Heart right ventricle (tissue), 16 donors: ENCODE measurements around the gene HRH3. TPM values are rescaled to one million over a fixed set of nuclear protein-coding genes. Genes with fewer than 3 reads are reported as not detected.

Experiments
- ATAC-seq, 8 donors: fragments of 200-7000 bp; cut with Tn5 transposase; one replicate each; pipeline ENCODE4 v1.9.1; 2020; ENCODE audit warnings: mild to moderate bottlenecking in 8 of 8, moderate library complexity in 8 of 8, moderate number of reproducible peaks in 1 of 8
- DNase-seq, 2 donors: peaks; one replicate each; pipeline ENCODE4 v3.0.0-alpha.2; 2020
- H3K27ac ChIP-seq, 10 donors: fragments of 200-600 bp; sonication (generic) in 2 of 10; one replicate each; pipeline versions ENCODE4 v1.5.0 to v1.8.0; 2020 to 2022; ENCODE audit warnings: mild to moderate bottlenecking in 3 of 10
- H3K27me3 ChIP-seq, 7 donors: fragments of 200-600 bp; one replicate each; pipeline ENCODE4 v1.8.0; 2021 to 2022; ENCODE audit warnings: mild to moderate bottlenecking in 2 of 7
- H3K36me3 ChIP-seq, 9 donors: fragments of 200-600 bp; sonication (generic) in 1 of 9; one replicate each; pipeline versions ENCODE4 v1.5.0 to v1.8.0; 2020 to 2022; ENCODE audit warnings: mild to moderate bottlenecking in 2 of 9
- H3K4me1 ChIP-seq, 9 donors: fragments of 200-600 bp; sonication (generic) in 1 of 9; one replicate each; pipeline versions ENCODE4 v1.5.0 to v1.8.0; 2020 to 2022; ENCODE audit warnings: mild to moderate bottlenecking in 4 of 9
- H3K4me3 ChIP-seq, 10 donors: fragments of 200-600 bp; sonication (generic) in 2 of 10; one replicate each; pipeline versions ENCODE4 v1.5.0 to v1.8.0; 2020 to 2022; ENCODE audit warnings: mild to moderate bottlenecking in 7 of 10, moderate library complexity in 2 of 10
- H3K9me3 ChIP-seq, 11 donors: fragments of 200-600 bp in 10 of 11; sonication (generic) in 2 of 11; one replicate each; pipeline versions ENCODE4 v1.5.0 to v1.8.0; 2013 to 2022; ENCODE audit warnings: mild to moderate bottlenecking in 2 of 11, control low read depth in 1 of 11, moderate library complexity in 1 of 11
- CTCF ChIP-seq, 9 donors: fragments of 200-600 bp; sonication (generic) in 2 of 9; IDR thresholded peaks; one replicate each; pipeline versions ENCODE4 v1.5.0 to v1.8.0; 2021 to 2022; ENCODE audit warnings: antibody characterized with exemption in 9 of 9, mild to moderate bottlenecking in 5 of 9, moderate library complexity in 1 of 9
- WGBS, 2 donors: extraction: QIAGEN DNeasy Blood & Tissue Kit; methylation state at CpG; one replicate each; pipeline ENCODE4 v1.1.7; 2013; ENCODE audit warnings: inconsistent platforms in 1 of 2; 5-methylcytosine and 5-hydroxymethylcytosine counted together
- intact Hi-C, 10 donors: fragments of 100-400 bp; cut with DNase I; formaldehyde crosslinking; loops; one replicate each; pipeline versions ENCODE4 v1.11.1 to v1.14.2; 2022
- polyA plus RNA-seq, 2 donors: library from polyadenylated mRNA; stranded (reverse); fragments of 200-250 nt; gene quantifications; one replicate each; pipeline ENCODE4 v1.2.3, GENCODE V29; 2013
- total RNA-seq, 10 donors: library from RNA; stranded (reverse); fragmentation: NEBNext Ultra II Directional in 3 of 10; extraction: Animal tissue kit (Norgen Biotek cat#: 25700) in 3 of 10; gene quantifications; one replicate each; pipeline versions ENCODE4 v1.2.1 to v1.2.4, GENCODE V29; 2021 to 2023
- donor health status: Arrhythmogenic right ventricular cardiomyopathy.
- donor health status: ischemic (EF 13 %, LVEDD 7.1; RV severe dilation, severe dysfunction).
- donor health status: healthy with polysubstance abuse.
- donor health status: DM: no; HTN: yes; CAD: no.
- donor health status: DM: no; HTN: no; CAD: no.
- donor health status: ischemic (EF 25% LVEDD 6.9; RV normal size, moderate dysfunction).
- donor health status: ischemic (EF 25% LVEDD 5.7; RV mildly dilated, moderate dysfunction).
- donor health status: healthy.
- donor health status: DM: yes; HTN: yes; CAD: no.
- donor health status: Ischemic cardiomyopathy.
- donor health status: ischemic (EF 35%, LVEDD 5.7; RV mildly dilated, moderate dysfunction).
- donor health status: nonischemic (EF 11% LVEDD 7.7; RV severe dilation, severe dysfunction).
- donor health status: DM: yes; HTN: yes; CAD: no.
- donor health status: PGD.
- donor health status: ischemic (EF 29% LVEDD 5.4; RV normal size, mild dysfunction).
- donor health status: nonischemic (EF 23%, LVEDD 6.1; RV moderate dilation, normal function).

HRH3 gene
- total and polyA plus RNA-seq, 12 donors, result not detected

DNA sequence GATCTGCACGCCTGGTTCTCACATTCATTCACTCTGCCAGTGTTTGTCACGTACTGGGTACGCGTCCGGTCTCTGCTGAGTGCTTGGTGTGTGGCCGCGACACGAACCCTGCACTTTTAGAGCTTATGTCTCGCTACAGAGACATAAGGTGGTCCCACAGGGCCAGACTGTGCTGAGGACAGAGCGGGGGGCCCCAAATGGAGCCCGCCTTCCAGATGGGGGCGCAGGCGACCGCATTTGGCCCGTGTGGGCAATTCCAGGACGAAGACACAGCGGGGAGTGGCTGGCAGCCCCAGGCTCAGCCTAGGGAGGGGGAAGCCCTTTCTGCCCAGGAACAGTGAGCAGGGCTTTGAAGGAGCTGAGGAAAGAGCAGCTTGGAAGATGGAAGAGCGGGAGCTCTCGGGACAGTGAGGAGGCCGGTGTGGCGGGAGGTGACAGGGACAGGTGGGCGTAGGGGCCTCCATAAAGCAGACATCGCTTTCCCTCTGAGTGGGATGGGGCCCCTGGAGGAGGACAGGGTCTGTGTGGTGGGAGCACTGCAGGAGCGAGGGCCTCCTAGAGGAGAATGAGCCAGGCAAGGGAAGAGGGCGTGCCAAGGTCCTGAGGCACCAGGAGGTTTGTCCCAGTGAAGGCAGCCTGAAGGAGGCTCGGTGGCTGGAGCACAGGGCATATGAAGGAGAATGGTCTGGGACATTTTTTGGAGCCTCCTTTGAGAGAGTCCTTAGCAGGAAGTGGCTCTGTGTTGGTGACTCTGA is 45.0 kb downstream of the HRH3 start:
- Histone ChIP-seq H3K4me3 (no peak overlapping the region), H3K36me3 (peaks cover 0 to 76% (median 0%) of the 10 kb centered on the region in 9 donors), H3K27me3 (no peaks in the 10 kb centered on the region), H3K9me3 (no peaks in the 10 kb centered on the region), H3K4me1 (peaks cover 0 to 16% (median 0%) of the 10 kb centered on the region in 9 donors), H3K27ac (no peak overlapping the region)
- no peak for TF ChIP-seq CTCF (IDR thresholded peaks at IDR 0.05)
- no peak for ATAC-seq
- DNase-seq, result peak in 1 of 2 donors; percentile 4
- 96 to 97% methylated on average over 26 of the region's 26 CpGs for WGBS, 2 donors
- intact Hi-C loops, result no loop called here

- peaks cover 0 to 16% (median 0%) of the 10 kb centered on the region in 9 donors for H3K4me1 ChIP-seq
- H3K27me3 ChIP-seq, result no peaks in the 10 kb centered on the region
- intact Hi-C loops, result no loop called here
- H3K36me3 ChIP-seq, result peaks cover 0 to 76% (median 0%) of the 10 kb centered on the region in 9 donors
- WGBS, 2 donors, result 96% methylated on average over 28 of the region's 28 CpGs
- H3K4me3 ChIP-seq, result no peak overlapping the region
- H3K9me3 ChIP-seq, result no peaks in the 10 kb centered on the region
- ATAC-seq, result no peak
- TF ChIP-seq CTCF (IDR thresholded peaks at IDR 0.05), result no peak
- DNase-seq, result no peak
- no peak overlapping the region for H3K27ac ChIP-seq
Measured at GRCh38 chr20:62174021-62174804, 45.9 kb downstream of the HRH3 start.

DNA sequence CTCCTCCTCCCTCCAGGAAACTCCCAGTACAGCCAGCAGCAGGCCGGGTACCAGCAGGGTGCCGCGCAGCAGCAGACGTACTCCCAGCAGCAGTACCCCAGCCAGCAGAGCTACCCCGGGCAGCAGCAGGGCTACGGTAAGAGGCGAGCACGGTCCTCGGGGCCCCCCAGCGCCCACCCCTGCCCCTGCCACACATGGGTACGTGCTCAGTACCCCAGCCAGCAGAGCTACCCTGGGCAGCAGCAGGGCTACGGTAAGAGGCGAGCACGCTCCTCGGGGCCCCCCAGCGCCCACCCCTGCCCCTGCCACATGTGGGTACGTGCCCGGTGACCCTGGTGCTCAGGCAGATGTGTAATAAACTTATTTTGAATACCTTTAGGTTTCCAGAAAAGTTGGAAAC is 47.4 kb downstream of the HRH3 start:
- H3K4me1 ChIP-seq, result peaks cover 0 to 16% (median 0%) of the 10 kb centered on the region in 9 donors
- TF ChIP-seq CTCF (IDR thresholded peaks at IDR 0.05), result no peak
- H3K9me3 ChIP-seq, result no peaks in the 10 kb centered on the region
- 93 to 98% methylated on average over 18 of the region's 18 CpGs for WGBS, 2 donors
- peaks cover 0 to 83% (median 0%) of the 10 kb centered on the region in 9 donors for H3K36me3 ChIP-seq
- intact Hi-C loops, result no loop called here
- H3K4me3 ChIP-seq, result no peak overlapping the region
- ATAC-seq (no peak), DNase-seq (peak in 1 of 2 donors; percentile 2)
- no peaks in the 10 kb centered on the region for H3K27me3 ChIP-seq
- no peak overlapping the region for H3K27ac ChIP-seq

DNA sequence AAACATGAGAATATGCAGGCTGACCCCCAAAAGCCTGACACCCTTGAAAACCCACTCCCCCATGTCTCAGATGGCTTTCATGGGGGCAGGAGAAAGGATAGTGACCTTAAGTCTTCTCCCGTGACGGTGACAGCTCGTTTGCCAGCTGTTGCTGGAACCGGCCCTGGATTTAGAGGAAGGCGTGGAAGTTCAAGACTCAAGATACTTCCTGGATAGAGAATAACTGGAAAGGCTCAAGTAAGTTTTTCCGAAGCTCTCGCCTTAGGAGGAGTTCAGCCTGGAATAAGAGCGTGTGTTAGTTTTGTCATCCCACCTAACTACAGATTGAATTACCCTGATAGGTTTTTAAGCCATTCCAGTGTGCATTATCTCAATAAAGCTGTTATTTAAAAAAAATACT is 48.8 kb downstream of the HRH3 start:
- Histone ChIP-seq H3K27ac (peak overlapping the region in 6 of 10 donors; percentile 29 to 71 (median 47)), H3K27me3 (no peaks in the 10 kb centered on the region), H3K4me3 (no peak overlapping the region), H3K36me3 (peaks cover 0 to 84% (median 2%) of the 10 kb centered on the region in 9 donors), H3K9me3 (no peaks in the 10 kb centered on the region), H3K4me1 (peaks cover 0 to 16% (median 0%) of the 10 kb centered on the region in 9 donors)
- ATAC-seq, result peak in 6 of 8 donors; percentile 5 to 67 (median 46)
- DNase-seq, result peak; percentile 5 to 24
- no peak for TF ChIP-seq CTCF (IDR thresholded peaks at IDR 0.05)
- intact Hi-C loops, result no loop called here
- 60 to 69% methylated on average over 8 of the region's 8 CpGs for WGBS, 2 donors
